Keratinocyte (primary cell): ENCODE results near the gene HCN2. TPM values are rescaled to one million over a fixed set of nuclear protein-coding genes. Genes with fewer than 3 reads are reported as not detected.

Experiments
- DNase-seq: peaks from one replicate; pipeline ENCODE4 v3.0.0-alpha.2; 2011; ENCODE audit warnings: low read depth, missing footprints, low spot score
- FAIRE-seq: peaks from 2 replicates; lab custom pipeline; 2011; peaks lifted over from hg19 to GRCh38; lab: Jason Lieb, UNC
- H2AFZ ChIP-seq: 2 replicates; pipeline ENCODE4 v1.6.0; 2012; ENCODE audit warnings: low read length, control low read depth, inconsistent platforms; ENCODE audit not compliant: control insufficient read depth
- H3K27ac ChIP-seq: 2 replicates; pipeline ENCODE4 v1.5.1; 2011; ENCODE audit warnings: low read length; ENCODE audit not compliant: control insufficient read depth, insufficient read depth
- H3K27me3 ChIP-seq: 3 replicates; pipeline ENCODE4 v1.6.0; 2011; ENCODE audit warnings: low read length; ENCODE audit not compliant: control insufficient read depth, insufficient read depth; ENCODE audit errors: extremely low read depth
- H3K36me3 ChIP-seq, 2 experiments: 2 replicates in 1 of 2; 3 replicates in 1 of 2; pipeline ENCODE4 v1.5.1; 2011; ENCODE audit warnings: low read length in 2 of 2, mild to moderate bottlenecking in 1 of 2; ENCODE audit not compliant: control insufficient read depth in 2 of 2, insufficient read depth in 2 of 2; ENCODE audit errors: extremely low read depth in 1 of 2
- H3K4me1 ChIP-seq: 3 replicates; pipeline ENCODE4 v1.5.1; 2011; ENCODE audit warnings: low read length; ENCODE audit not compliant: control insufficient read depth, insufficient read depth; ENCODE audit errors: extremely low read depth
- H3K4me2 ChIP-seq: 3 replicates; pipeline ENCODE4 v1.6.0; 2011; ENCODE audit warnings: low read depth, low read length; ENCODE audit not compliant: control insufficient read depth, insufficient read depth; ENCODE audit errors: extremely low read depth
- H3K4me3 ChIP-seq, 3 experiments: fragments of 200-600 bp in 1 of 3; sonication (generic) in 1 of 3; 2 replicates in 2 of 3; 3 replicates in 1 of 3; pipeline ENCODE4 v1.5.1; 2011 to 2016; ENCODE audit warnings: low read length in 3 of 3, mild to moderate bottlenecking in 3 of 3, control low read depth in 2 of 3, inconsistent platforms in 1 of 3, low read depth in 1 of 3, mixed read lengths in 1 of 3, mixed run types in 1 of 3, moderate library complexity in 1 of 3; ENCODE audit not compliant: control insufficient read depth in 2 of 3, insufficient read depth in 2 of 3; ENCODE audit errors: extremely low read depth in 1 of 3
- H3K79me2 ChIP-seq: 2 replicates; pipeline ENCODE4 v1.6.0; 2012; ENCODE audit warnings: low read length; ENCODE audit not compliant: control insufficient read depth, insufficient read depth
- H3K9ac ChIP-seq: 3 replicates; pipeline ENCODE4 v1.6.0; 2011; ENCODE audit warnings: low read length; ENCODE audit not compliant: control insufficient read depth, insufficient read depth; ENCODE audit errors: extremely low read depth
- H3K9me1 ChIP-seq: 3 replicates; pipeline ENCODE4 v1.6.0; 2011; ENCODE audit warnings: low read length; ENCODE audit not compliant: control insufficient read depth, insufficient read depth; ENCODE audit errors: extremely low read depth
- H3K9me3 ChIP-seq: 2 replicates; pipeline ENCODE4 v1.5.1; 2012; ENCODE audit warnings: low read depth, low read length; ENCODE audit not compliant: control insufficient read depth
- H4K20me1 ChIP-seq: 3 replicates; pipeline ENCODE4 v1.6.0; 2011; ENCODE audit warnings: low read length; ENCODE audit not compliant: control insufficient read depth, insufficient read depth; ENCODE audit errors: extremely low read depth
- EZH2 ChIP-seq: IDR thresholded peaks from one replicate; pipeline ENCODE4 v1.6.1; 2012; ENCODE audit warnings: inconsistent platforms, mild to moderate bottlenecking, low read length, moderate library complexity
- dilution Hi-C: fragments of 300-500 bp; cut with MboI; formaldehyde crosslinking; loops from one replicate; pipeline ENCODE4 v1.7.0; 2020; ENCODE audit warnings: low sequenced_read_pairs; ENCODE audit not compliant: extremely low pct_ligation_motif_present
- polyA plus RNA-seq, 5 experiments: library from polyadenylated mRNA; depleted of rRNA in 3 of 5; stranded (reverse) in 3 of 5; stranded (forward) in 1 of 5; unstranded in 1 of 5; fragments of >200 nt; gene quantifications; 1 replicate in 1 of 5; 2 replicates in 3 of 5; 3 replicates in 1 of 5; pipeline versions ENCODE4 v1.2.1 to v1.2.3, GENCODE V29; 2011 to 2012; ENCODE audit warnings: missing spikeins in 2 of 5, low read depth in 1 of 5, low replicate concordance in 1 of 5
- TF ChIP-seq, protein P1 (sequence below), 3 experiments: IDR thresholded peaks in 1 of 3; conservative IDR thresholded peaks in 1 of 3; optimal IDR thresholded peaks in 1 of 3; 2 replicates in 2 of 3; 3 replicates in 1 of 3; pipeline versions ENCODE3 to v1.5.1; 2011; ENCODE audit warnings: low read length in 3 of 3, mild to moderate bottlenecking in 3 of 3, moderate library complexity in 2 of 3, control low read depth in 1 of 3, inconsistent platforms in 1 of 3; ENCODE audit not compliant: insufficient read depth in 2 of 3; ENCODE audit errors: extremely low read depth in 1 of 3

HCN2 gene
- polyA plus RNA-seq, 1 donor (not counting 4 experiments of a cell fraction or from before 2014, with no cell fraction given), result 0.13 TPM

GRCh38 chr19:640606-641189, 51.0 kb downstream of the HCN2 start:
- H3K9me1 ChIP-seq, result no peaks in the 10 kb centered on the region
- no peak for FAIRE-seq
- H3K9me3 ChIP-seq, result no peaks in the 10 kb centered on the region
- H3K27me3 ChIP-seq, result no peaks in the 10 kb centered on the region
- H3K4me2 ChIP-seq, result no peak overlapping the region
- H3K79me2 ChIP-seq, result no peaks in the 10 kb centered on the region
- H3K4me3 ChIP-seq, result no peak overlapping the region
- peaks cover 0 to 6% of the 10 kb centered on the region in 2 experiments for H3K36me3 ChIP-seq
- H3K27ac ChIP-seq, result no peak overlapping the region
- no peak overlapping the region for H2AFZ ChIP-seq
- peaks cover 3% of the 10 kb centered on the region for H4K20me1 ChIP-seq
- H3K4me1 ChIP-seq, result peaks cover 4% of the 10 kb centered on the region
- DNase-seq, result no peak
- TF ChIP-seq, protein P1, sequence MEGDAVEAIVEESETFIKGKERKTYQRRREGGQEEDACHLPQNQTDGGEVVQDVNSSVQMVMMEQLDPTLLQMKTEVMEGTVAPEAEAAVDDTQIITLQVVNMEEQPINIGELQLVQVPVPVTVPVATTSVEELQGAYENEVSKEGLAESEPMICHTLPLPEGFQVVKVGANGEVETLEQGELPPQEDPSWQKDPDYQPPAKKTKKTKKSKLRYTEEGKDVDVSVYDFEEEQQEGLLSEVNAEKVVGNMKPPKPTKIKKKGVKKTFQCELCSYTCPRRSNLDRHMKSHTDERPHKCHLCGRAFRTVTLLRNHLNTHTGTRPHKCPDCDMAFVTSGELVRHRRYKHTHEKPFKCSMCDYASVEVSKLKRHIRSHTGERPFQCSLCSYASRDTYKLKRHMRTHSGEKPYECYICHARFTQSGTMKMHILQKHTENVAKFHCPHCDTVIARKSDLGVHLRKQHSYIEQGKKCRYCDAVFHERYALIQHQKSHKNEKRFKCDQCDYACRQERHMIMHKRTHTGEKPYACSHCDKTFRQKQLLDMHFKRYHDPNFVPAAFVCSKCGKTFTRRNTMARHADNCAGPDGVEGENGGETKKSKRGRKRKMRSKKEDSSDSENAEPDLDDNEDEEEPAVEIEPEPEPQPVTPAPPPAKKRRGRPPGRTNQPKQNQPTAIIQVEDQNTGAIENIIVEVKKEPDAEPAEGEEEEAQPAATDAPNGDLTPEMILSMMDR (optimal IDR thresholded peaks at IDR 0.05 in 1 of 3, IDR thresholded peaks at IDR 0.05 in 1 of 3, conservative IDR thresholded peaks at IDR 0.05 in 1 of 3; ENCODE audit: extremely low read depth in 1 of 3, insufficient read depth in 2 of 3, low read length in 3 of 3), result no peak
- TF ChIP-seq EZH2, result no peak
- no peak overlapping the region for H3K9ac ChIP-seq
- dilution Hi-C loops, result no loop called here

GRCh38 chr19:641702-642101, 52.0 kb downstream of the HCN2 start:
- H3K27me3 ChIP-seq, result no peaks in the 10 kb centered on the region
- H3K9me3 ChIP-seq, result no peaks in the 10 kb centered on the region
- H3K4me2 ChIP-seq, result peak overlapping the region; percentile 71
- no peak overlapping the region for H3K4me3 ChIP-seq
- DNase-seq, result no peak
- H3K9ac ChIP-seq, result no peak overlapping the region
- no peak overlapping the region for H2AFZ ChIP-seq
- peaks cover 4% of the 10 kb centered on the region for H3K4me1 ChIP-seq
- no peaks in the 10 kb centered on the region for H3K79me2 ChIP-seq
- TF ChIP-seq, protein P1 (optimal IDR thresholded peaks at IDR 0.05 in 1 of 3, IDR thresholded peaks at IDR 0.05 in 1 of 3, conservative IDR thresholded peaks at IDR 0.05 in 1 of 3; ENCODE audit: extremely low read depth in 1 of 3, insufficient read depth in 2 of 3, low read length in 3 of 3), result no peak
- TF ChIP-seq EZH2, result no peak
- H3K36me3 ChIP-seq, result peaks cover under 1 to 11% of the 10 kb centered on the region in 2 experiments
- no peak for FAIRE-seq
- dilution Hi-C loops, result no loop called here
- H3K27ac ChIP-seq, result no peak overlapping the region
- H3K9me1 ChIP-seq, result no peaks in the 10 kb centered on the region
- peaks cover 3% of the 10 kb centered on the region for H4K20me1 ChIP-seq
